ENCODE results near the gene WSCD2. TPM values are rescaled to one million over a fixed set of nuclear protein-coding genes. Genes with fewer than 3 reads are reported as not detected.

WSCD2 gene
- total and polyA plus RNA-seq, 9 donors = 0.57 to 3.7 (median 1.9) TPM

GRCh38 chr12:108270035-108270848, 141.2 kb downstream of the WSCD2 start:
- H3K4me1 ChIP-seq (ENCODE audit: control insufficient read depth, insufficient read depth, low read length) = no peaks in the 10 kb centered on the region
- H3K9me3 ChIP-seq (replicated peaks; ENCODE audit: control insufficient read depth, low read depth, low read length) = no peaks in the 10 kb centered on the region
- peaks cover 2% of the 10 kb centered on the region for H3K27me3 ChIP-seq (ENCODE audit: control insufficient read depth, insufficient read depth, low read length)
- H3K4me3 ChIP-seq (ENCODE audit: low read length) = no peak overlapping the region
- no peak overlapping the region for H3K27ac ChIP-seq (ENCODE audit: low read length)
- DNase-seq = no peak
- no peaks in the 10 kb centered on the region for H3K36me3 ChIP-seq (ENCODE audit: control insufficient read depth, insufficient read depth, low read length)
- WGBS (ENCODE audit: insufficient coverage) = no CpG with 5 or more reads among the region's 2 CpGs

- H3K4me1 ChIP-seq (ENCODE audit: control insufficient read depth, insufficient read depth, low read length) = no peaks in the 10 kb centered on the region
- no peak for DNase-seq
- peaks cover 2% of the 10 kb centered on the region for H3K27me3 ChIP-seq (ENCODE audit: control insufficient read depth, insufficient read depth, low read length)
- no peak overlapping the region for H3K4me3 ChIP-seq (ENCODE audit: low read length)
- H3K9me3 ChIP-seq (replicated peaks; ENCODE audit: control insufficient read depth, low read depth, low read length) = no peaks in the 10 kb centered on the region
- WGBS (ENCODE audit: insufficient coverage) = no CpG with 5 or more reads among the region's 2 CpGs
- no peak overlapping the region for H3K27ac ChIP-seq (ENCODE audit: low read length)
- no peaks in the 10 kb centered on the region for H3K36me3 ChIP-seq (ENCODE audit: control insufficient read depth, insufficient read depth, low read length)
These were observed 141.7 kb downstream of the WSCD2 start for GRCh38 chr12:108270849-108271143.

- WGBS (ENCODE audit: insufficient coverage) = no CpG with 5 or more reads among the region's 6 CpGs
- Histone ChIP-seq H3K36me3 (ENCODE audit: control insufficient read depth, insufficient read depth, low read length) (no peaks in the 10 kb centered on the region), H3K9me3 (replicated peaks; ENCODE audit: control insufficient read depth, low read depth, low read length) (no peaks in the 10 kb centered on the region), H3K4me1 (ENCODE audit: control insufficient read depth, insufficient read depth, low read length) (no peaks in the 10 kb centered on the region), H3K4me3 (ENCODE audit: low read length) (no peak overlapping the region), H3K27ac (ENCODE audit: low read length) (no peak overlapping the region), H3K27me3 (ENCODE audit: control insufficient read depth, insufficient read depth, low read length) (peaks cover 2% of the 10 kb centered on the region)
- DNase-seq = no peak
These were observed 143.1 kb downstream of the WSCD2 start for GRCh38 chr12:108271951-108272872.

GRCh38 chr12:108273217-108273616, 144.1 kb downstream of the WSCD2 start:
- H3K27me3 ChIP-seq (ENCODE audit: control insufficient read depth, insufficient read depth, low read length) = peaks cover 2% of the 10 kb centered on the region
- H3K27ac ChIP-seq (ENCODE audit: low read length) = no peak overlapping the region
- 20% methylated on average over 2 of the region's 2 CpGs for WGBS (ENCODE audit: insufficient coverage)
- no peak overlapping the region for H3K4me3 ChIP-seq (ENCODE audit: low read length)
- no peaks in the 10 kb centered on the region for H3K9me3 ChIP-seq (replicated peaks; ENCODE audit: control insufficient read depth, low read depth, low read length)
- H3K36me3 ChIP-seq (ENCODE audit: control insufficient read depth, insufficient read depth, low read length) = no peaks in the 10 kb centered on the region
- DNase-seq = no peak
- H3K4me1 ChIP-seq (ENCODE audit: control insufficient read depth, insufficient read depth, low read length) = no peaks in the 10 kb centered on the region

GRCh38 chr12:108277613-108278012, 148.5 kb downstream of the WSCD2 start:
- no peak for DNase-seq
- Histone ChIP-seq H3K4me3 (ENCODE audit: low read length) (no peak overlapping the region), H3K27me3 (ENCODE audit: control insufficient read depth, insufficient read depth, low read length) (peaks cover 9% of the 10 kb centered on the region), H3K27ac (ENCODE audit: low read length) (no peak overlapping the region), H3K4me1 (ENCODE audit: control insufficient read depth, insufficient read depth, low read length) (no peaks in the 10 kb centered on the region), H3K9me3 (replicated peaks; ENCODE audit: control insufficient read depth, low read depth, low read length) (no peaks in the 10 kb centered on the region), H3K36me3 (ENCODE audit: control insufficient read depth, insufficient read depth, low read length) (no peaks in the 10 kb centered on the region)

GRCh38 chr12:108282160-108282559, 153.1 kb downstream of the WSCD2 start:
- Histone ChIP-seq H3K4me1 (ENCODE audit: control insufficient read depth, insufficient read depth, low read length) (no peaks in the 10 kb centered on the region), H3K9me3 (replicated peaks; ENCODE audit: control insufficient read depth, low read depth, low read length) (no peaks in the 10 kb centered on the region), H3K36me3 (ENCODE audit: control insufficient read depth, insufficient read depth, low read length) (no peaks in the 10 kb centered on the region), H3K27ac (ENCODE audit: low read length) (no peak overlapping the region), H3K27me3 (ENCODE audit: control insufficient read depth, insufficient read depth, low read length) (peaks cover 9% of the 10 kb centered on the region), H3K4me3 (ENCODE audit: low read length) (no peak overlapping the region)
- WGBS (ENCODE audit: insufficient coverage) = 0% methylated on average over 1 of the region's 2 CpGs
- DNase-seq = no peak

GRCh38 chr12:108282676-108283075, 153.6 kb downstream of the WSCD2 start:
- 29% methylated on average over 3 of the region's 3 CpGs for WGBS (ENCODE audit: insufficient coverage)
- no peaks in the 10 kb centered on the region for H3K36me3 ChIP-seq (ENCODE audit: control insufficient read depth, insufficient read depth, low read length)
- DNase-seq = no peak

GRCh38 chr12:108284163-108284562, 155.1 kb downstream of the WSCD2 start:
- H3K27me3 ChIP-seq (ENCODE audit: control insufficient read depth, insufficient read depth, low read length) = peaks cover 9% of the 10 kb centered on the region
- H3K4me1 ChIP-seq (ENCODE audit: control insufficient read depth, insufficient read depth, low read length) = peaks cover 8% of the 10 kb centered on the region
- no peak for DNase-seq
- 42% methylated on average over 5 of the region's 7 CpGs for WGBS (ENCODE audit: insufficient coverage)
- no peak overlapping the region for H3K27ac ChIP-seq (ENCODE audit: low read length)
- H3K4me3 ChIP-seq (ENCODE audit: low read length) = no peak overlapping the region
- H3K36me3 ChIP-seq (ENCODE audit: control insufficient read depth, insufficient read depth, low read length) = no peaks in the 10 kb centered on the region
- H3K9me3 ChIP-seq (replicated peaks; ENCODE audit: control insufficient read depth, low read depth, low read length) = no peaks in the 10 kb centered on the region

More at GRCh38 chr12:108282676-108283075, 153.6 kb downstream of the WSCD2 start:
- H3K27me3 ChIP-seq (ENCODE audit: control insufficient read depth, insufficient read depth, low read length) = peaks cover 9% of the 10 kb centered on the region
- H3K4me1 ChIP-seq (ENCODE audit: control insufficient read depth, insufficient read depth, low read length) = no peaks in the 10 kb centered on the region
- no peak overlapping the region for H3K27ac ChIP-seq (ENCODE audit: low read length)
- H3K4me3 ChIP-seq (ENCODE audit: low read length) = no peak overlapping the region
- no peaks in the 10 kb centered on the region for H3K9me3 ChIP-seq (replicated peaks; ENCODE audit: control insufficient read depth, low read depth, low read length)

- DNase-seq = no peak
- Histone ChIP-seq H3K36me3 (ENCODE audit: control insufficient read depth, insufficient read depth, low read length) (no peaks in the 10 kb centered on the region), H3K4me1 (ENCODE audit: control insufficient read depth, insufficient read depth, low read length) (peaks cover 14% of the 10 kb centered on the region), H3K9me3 (replicated peaks; ENCODE audit: control insufficient read depth, low read depth, low read length) (no peaks in the 10 kb centered on the region), H3K27me3 (ENCODE audit: control insufficient read depth, insufficient read depth, low read length) (peaks cover 9% of the 10 kb centered on the region), H3K4me3 (ENCODE audit: low read length) (no peak overlapping the region), H3K27ac (ENCODE audit: low read length) (no peak overlapping the region)
- WGBS (ENCODE audit: insufficient coverage) = no CpG with 5 or more reads among the region's 2 CpGs
These were observed 155.9 kb downstream of the WSCD2 start for GRCh38 chr12:108285016-108285415.

GRCh38 chr12:108287227-108287626, 158.1 kb downstream of the WSCD2 start:
- 98% methylated on average over 3 of the region's 3 CpGs for WGBS (ENCODE audit: insufficient coverage)
- DNase-seq = no peak
- H3K4me1 ChIP-seq (ENCODE audit: control insufficient read depth, insufficient read depth, low read length) = peaks cover 17% of the 10 kb centered on the region
- peaks cover 4% of the 10 kb centered on the region for H3K27me3 ChIP-seq (ENCODE audit: control insufficient read depth, insufficient read depth, low read length)
- no peaks in the 10 kb centered on the region for H3K9me3 ChIP-seq (replicated peaks; ENCODE audit: control insufficient read depth, low read depth, low read length)
- H3K4me3 ChIP-seq (ENCODE audit: low read length) = no peak overlapping the region
- no peaks in the 10 kb centered on the region for H3K36me3 ChIP-seq (ENCODE audit: control insufficient read depth, insufficient read depth, low read length)
- no peak overlapping the region for H3K27ac ChIP-seq (ENCODE audit: low read length)
